NCI-H2227 (cell line): ENCODE data around the gene C1S.
A peak's percentile ranks its signal among the peaks of the same experiment; 100 is the strongest.
"Not testable (repeated sequence)": the region's sequence is repeated elsewhere in the genome, so short reads cannot be mapped to it uniquely, and the experiment has no call there.

Source experiments
- DNase-seq: peaks from one replicate; lab custom pipeline; 2025; ENCODE audit not compliant: unreplicated experiment; lab: John Stamatoyannopoulos, UW

The C1S gene

GRCh38 chr12:7060353-7060954 lies at the start of gene C1S:
Gene C1S, plus strand, starts transcription at chr12:7060718. Its CDS starts 1,195 bp downstream, at chr12:7061913.
- DNase-seq, result no peak

GRCh38 chr12:7011398-7011797 lies 49.1 kb upstream of the C1S start:
- not testable (repeated sequence) for DNase-seq

GRCh38 chr12:7012024-7012607 lies 48.4 kb upstream of the C1S start:
- no peak for DNase-seq

DNA sequence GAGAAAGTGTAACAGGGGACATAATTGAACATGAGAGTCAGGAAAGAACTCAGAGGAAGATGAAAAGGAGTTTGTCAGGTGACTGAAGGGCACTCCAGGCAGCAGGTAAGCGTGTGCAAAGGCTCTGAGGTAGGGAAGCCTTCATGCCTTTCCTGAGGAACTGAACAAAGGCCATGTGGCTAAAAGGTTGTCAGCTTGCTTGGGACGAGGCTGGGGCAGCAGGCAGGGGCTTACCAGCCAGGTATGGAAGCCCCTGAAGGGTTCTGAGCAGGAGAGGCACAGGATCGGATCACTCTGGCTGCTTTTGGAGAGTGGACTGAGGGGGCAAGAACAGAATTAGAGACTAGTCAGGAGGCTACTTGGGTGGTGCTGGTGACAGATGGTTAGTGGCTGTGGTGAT lies 47.4 kb upstream of the C1S start:
- no peak for DNase-seq

- DNase-seq, result no peak
These were observed 44.8 kb upstream of the C1S start for GRCh38 chr12:7015555-7016370.

DNA sequence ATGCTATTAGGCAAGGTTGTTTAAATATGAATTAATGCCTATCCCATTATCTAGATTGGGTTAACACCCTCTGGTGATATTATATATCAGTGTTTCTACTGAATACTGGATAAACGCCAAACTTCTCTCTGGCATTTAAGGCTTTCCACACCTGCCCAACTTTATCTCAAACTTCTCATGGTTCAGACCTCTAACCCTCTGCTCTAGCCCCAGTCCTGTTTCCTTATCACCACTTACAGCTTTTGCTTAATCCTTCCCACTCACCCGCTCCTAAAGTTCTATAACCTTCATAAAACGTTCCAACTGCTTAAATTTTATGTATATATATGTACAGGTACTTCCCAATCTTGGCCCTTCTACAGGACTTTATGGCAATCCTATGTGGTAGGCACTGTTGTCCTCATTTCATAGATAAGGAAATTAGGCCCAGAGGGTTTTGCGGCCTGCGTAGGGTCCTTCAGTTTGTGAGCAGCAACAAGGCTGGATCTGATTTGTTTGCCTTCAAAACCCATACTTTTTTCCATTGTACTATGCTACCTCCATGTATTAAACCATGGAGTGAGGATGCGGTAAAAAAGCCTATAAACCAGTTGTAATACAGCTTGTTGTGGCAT lies 43.5 kb upstream of the C1S start:
- DNase-seq, result no peak

- no peak for DNase-seq
These were observed 42.6 kb upstream of the C1S start for GRCh38 chr12:7017870-7018349.

GRCh38 chr12:7018350-7019042 lies 42.0 kb upstream of the C1S start, which contains the start of gene LPCAT3:
Gene LPCAT3, minus strand, starts transcription at chr12:7018476. Its CDS starts 52 bp downstream, at chr12:7018424.
- peak; percentile 94 for DNase-seq

DNA sequence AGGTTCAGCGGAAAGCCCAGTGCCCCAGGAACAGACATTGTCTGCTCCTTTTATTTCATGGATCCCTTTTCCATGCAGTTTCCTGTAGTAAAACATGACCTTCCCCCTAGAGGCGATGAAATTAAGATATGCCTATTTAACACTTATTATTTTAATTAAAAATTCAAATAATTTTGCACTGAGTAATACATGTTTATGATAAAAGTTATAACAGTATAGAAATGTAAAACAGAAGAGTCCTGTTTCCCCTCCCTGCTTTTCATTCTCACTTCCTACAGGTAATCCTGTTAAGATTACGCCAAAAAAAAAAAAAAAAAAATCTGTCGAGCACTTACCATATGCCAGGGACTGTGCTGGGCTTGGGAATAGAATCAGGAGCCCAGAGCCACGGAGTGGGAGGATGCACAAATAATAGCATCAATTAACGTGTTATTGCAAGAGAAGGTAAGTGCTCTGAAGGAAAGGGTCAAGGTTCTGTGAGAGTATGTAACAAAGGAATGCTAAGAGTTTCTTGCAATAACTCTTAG lies 41.4 kb upstream of the C1S start:
- DNase-seq, result peak; percentile 66

DNA sequence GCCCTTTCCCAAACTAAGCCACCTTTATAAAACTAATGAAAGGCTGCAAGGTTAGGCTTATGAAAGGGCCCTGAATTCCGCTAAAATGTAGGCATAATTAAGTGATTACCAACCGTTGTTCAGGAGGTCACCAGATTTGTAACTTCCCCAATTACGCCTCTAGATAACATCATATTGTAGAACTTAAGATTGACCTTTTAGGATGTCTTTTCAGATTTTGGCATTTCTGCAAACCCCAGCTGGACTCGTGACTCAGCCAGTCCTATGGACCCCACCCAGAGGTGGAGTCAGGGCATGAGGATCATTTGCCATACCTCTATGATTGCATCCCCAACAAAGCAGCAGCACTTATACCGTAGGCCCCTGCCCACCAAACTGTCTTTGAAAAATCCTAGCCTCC lies 38.6 kb upstream of the C1S start:
- no peak for DNase-seq

DNA sequence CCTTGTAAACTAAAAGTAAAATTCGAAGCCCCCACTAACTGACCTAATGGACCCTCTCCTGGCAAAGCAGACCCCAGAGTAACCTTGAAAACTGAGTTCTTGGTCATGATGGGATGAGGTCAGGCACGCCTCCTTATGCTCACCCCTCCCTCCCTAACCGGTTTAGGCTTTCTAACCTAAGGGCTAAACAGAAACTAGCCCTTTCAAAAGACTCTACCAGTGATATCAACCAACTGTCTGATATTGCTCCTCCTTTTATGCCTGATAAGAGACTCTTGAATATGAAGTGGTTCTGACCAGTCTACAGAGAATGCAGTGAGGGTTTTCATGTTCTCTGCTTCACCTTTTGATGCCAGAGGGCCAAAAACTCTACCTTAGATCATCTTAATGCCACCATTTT lies 37.4 kb upstream of the C1S start:
- no peak for DNase-seq

GRCh38 chr12:7026854-7027253 lies 33.7 kb upstream of the C1S start:
- DNase-seq, result no peak

DNA sequence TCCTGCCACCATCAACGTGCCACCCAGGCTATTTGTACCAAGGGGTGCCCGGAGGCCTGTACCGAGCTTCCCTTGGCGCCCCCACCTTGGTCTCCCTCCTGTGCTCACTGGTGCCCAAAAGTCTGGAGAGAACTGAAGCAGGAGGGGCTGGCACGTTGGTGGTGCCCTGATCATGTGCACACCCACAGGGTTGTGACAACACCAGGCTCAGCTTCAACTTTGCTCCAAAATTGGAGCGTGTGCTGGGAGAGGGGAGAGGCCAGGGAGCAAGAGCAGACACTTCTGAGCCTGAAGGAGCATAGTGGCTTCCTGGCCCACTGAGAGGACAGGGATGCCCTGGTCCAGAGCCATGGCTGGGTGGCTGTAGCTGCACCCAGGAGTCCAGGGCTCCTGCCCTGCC lies 29.2 kb upstream of the C1S start:
- no peak for DNase-seq

- no peak for DNase-seq
These were observed 27.5 kb upstream of the C1S start for GRCh38 chr12:7032990-7033389.

- DNase-seq, result no peak
These were observed 26.1 kb upstream of the C1S start for GRCh38 chr12:7034464-7034863.

GRCh38 chr12:7035463-7035862 lies 25.1 kb upstream of the C1S start:
- DNase-seq, result no peak

DNA sequence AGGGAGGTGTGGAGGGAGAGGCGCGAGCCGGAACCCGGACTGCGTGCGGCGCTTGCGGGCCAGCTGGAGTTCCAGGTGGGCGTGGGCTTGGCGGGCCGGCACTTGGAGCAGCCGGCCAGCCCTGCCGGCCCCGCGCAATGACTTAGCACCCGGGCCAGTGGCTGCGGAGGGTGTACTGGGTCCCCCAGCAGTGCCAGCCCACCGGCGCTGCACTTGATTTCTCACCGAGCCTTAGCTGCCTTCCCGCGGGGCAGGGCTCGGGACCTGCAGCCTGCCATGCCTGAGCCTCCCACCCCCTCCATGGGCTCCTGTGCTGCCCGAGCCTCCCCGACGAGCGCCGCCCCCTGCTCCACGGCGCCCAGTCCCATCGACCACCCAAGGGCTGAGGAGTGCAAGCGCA lies 23.1 kb upstream of the C1S start:
- not testable (repeated sequence) for DNase-seq

DNA sequence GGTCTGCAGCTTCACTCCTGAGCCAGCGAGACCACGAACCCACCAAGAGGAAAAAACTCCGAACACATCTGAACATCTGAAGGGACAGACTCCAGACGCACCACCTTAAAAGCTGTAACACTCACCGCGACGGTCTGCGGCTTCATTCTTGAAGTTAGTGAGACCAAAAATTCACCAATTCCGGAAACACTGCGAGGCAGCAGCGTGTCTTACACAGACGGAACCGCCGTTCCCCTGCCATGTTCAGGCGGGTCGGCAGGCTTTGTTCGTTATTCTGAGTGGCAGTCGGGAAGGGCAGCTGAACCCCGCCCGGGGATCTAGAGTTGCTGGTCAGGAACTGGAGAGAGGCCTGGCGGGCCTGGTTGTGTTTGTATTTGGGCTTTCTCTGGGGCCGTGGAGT lies 21.9 kb upstream of the C1S start:
- no peak for DNase-seq

GRCh38 chr12:7039403-7039802 lies 21.1 kb upstream of the C1S start:
- no peak for DNase-seq

DNA sequence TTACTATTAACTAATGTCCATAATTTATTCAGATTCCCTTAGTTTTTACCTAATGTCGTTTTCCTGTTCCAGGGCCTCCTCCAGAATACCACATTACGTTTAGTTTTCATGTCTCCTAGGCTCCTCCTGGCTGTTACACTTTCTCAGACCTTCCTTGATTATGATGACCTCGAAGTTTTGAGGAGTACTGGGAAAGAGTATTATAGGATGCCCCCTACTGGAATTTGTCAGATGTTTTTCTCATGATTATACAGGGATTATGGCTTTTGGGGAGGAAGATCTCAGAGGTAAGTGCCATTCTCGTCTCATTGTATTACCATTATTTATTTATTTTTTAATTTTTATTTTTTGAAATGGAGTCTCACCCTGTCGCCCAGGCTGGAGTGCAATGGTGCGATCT lies 17.7 kb upstream of the C1S start:
- no peak for DNase-seq

- DNase-seq, result no peak
These were observed 14.6 kb upstream of the C1S start for GRCh38 chr12:7045913-7046312.
